NT2/D1 (cell line): Measurements from ENCODE around the gene FGF7.

ENCODE experiments used
- SUZ12 ChIP-seq: IDR thresholded peaks from 2 replicates; pipeline ENCODE4 v1.6.1; 2011; ENCODE audit not compliant: insufficient read length, insufficient read depth; ENCODE audit errors: extremely low read depth
- YY1 ChIP-seq: IDR thresholded peaks from 2 replicates; pipeline ENCODE4 v1.6.1; 2011; ENCODE audit not compliant: insufficient read length, insufficient read depth
- ZNF274 ChIP-seq: IDR thresholded peaks from 2 replicates; pipeline ENCODE4 v1.6.1; 2011; ENCODE audit warnings: mild to moderate bottlenecking, low read depth, low read length

- no peak for TF ChIP-seq YY1
- no peak for TF ChIP-seq SUZ12
- TF ChIP-seq ZNF274 = no peak
Observed at GRCh38 chr15:49490966-49491365, 67.9 kb downstream of the FGF7 start.
